ENCODE data around the gene ACOX1.

ACOX1 gene

DNA sequence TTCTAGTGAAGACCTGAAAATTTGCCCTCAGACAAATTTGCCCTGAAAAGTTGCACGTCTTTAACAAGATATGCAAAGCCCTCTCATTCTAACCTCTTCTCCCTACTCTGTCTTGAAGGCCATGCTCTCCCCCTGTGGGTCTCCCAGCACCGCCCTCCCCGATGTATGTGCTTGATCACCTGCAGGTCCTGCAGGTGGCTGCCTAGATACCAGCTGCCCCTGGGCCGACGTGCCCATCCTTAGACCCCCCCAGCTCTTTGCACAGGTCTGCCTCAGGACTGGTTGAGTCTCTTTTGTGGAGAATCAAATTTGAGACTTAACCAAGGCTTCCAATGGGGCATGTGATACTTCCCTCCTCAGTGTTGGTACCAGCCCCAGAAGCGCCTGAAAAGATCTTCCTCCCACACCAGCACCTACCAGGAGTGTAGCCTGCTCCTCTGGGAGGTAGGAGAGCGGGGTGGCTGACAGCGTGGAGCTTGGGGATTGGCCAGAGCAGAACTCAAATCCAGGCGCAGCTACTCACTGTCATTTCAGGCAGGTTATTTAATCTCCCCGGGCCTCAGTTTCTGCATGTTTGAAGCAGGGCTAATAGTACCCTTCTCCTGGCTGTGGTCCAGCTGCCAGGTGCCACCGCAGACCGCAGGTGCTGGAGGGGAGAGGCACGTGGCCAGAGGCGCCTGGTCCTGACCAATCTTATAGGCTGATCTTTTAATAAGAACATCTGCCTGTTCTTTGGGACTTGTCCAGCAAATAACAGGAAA is 69.7 kb downstream of the ACOX1 start:
- no peak for DNase-seq (ENCODE audit: low spot score)

DNA sequence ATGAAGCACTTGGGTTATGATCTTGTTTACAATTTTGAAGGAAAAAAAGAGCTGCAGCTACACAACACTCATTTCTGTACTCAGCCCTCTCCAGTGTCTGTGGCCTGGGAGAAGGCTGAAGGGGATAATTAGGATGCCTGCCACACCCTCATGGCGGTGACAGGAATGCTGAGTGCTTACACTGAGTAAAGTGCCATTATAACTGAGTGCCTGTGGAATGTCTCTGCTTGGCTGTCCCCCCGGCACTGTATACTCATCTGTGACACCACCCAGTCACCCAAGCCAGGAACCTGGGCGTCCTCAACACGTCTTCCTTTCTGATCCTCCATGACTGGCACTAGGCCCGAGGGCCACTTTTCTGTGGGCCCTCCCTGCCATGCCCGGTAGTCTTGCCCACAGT is 70.8 kb downstream of the ACOX1 start:
- no peak for DNase-seq (ENCODE audit: low spot score)

DNA sequence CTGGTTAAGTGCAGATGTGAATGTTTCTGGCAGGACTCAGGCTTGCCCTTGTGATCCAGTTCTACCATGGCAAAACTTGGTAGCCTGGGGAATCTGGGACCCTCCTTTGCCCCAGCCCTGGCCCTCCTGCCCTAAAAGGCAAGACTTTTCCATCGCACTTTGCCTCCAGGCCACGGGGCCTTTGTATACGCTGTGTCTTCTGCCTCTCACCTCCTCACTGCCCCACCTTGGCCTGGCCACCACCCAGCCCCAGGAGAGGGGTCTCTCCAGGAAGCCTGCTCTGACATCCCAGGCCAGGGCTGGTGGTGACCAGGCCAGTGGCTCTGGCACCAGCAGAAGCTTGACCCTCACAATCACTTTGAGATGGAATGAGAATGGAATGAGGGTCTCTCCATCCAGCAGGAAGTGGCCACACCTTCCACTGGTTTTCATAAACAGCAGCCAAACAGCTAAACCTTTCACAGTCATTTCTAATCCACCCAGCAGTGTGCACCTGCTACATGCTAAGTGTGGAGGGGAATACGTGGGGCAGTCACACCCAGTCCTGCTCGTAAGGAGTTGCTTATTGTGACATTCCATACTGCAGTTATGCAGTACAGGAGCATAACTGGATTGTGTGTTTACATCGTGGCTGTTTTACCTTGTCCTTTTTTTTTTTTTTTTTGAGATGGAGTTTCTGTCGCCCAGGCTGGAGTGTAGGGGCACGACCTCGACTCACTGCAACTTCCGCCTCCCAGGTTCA is 72.7 kb downstream of the ACOX1 start:
- DNase-seq (ENCODE audit: low spot score): no peak

DNA sequence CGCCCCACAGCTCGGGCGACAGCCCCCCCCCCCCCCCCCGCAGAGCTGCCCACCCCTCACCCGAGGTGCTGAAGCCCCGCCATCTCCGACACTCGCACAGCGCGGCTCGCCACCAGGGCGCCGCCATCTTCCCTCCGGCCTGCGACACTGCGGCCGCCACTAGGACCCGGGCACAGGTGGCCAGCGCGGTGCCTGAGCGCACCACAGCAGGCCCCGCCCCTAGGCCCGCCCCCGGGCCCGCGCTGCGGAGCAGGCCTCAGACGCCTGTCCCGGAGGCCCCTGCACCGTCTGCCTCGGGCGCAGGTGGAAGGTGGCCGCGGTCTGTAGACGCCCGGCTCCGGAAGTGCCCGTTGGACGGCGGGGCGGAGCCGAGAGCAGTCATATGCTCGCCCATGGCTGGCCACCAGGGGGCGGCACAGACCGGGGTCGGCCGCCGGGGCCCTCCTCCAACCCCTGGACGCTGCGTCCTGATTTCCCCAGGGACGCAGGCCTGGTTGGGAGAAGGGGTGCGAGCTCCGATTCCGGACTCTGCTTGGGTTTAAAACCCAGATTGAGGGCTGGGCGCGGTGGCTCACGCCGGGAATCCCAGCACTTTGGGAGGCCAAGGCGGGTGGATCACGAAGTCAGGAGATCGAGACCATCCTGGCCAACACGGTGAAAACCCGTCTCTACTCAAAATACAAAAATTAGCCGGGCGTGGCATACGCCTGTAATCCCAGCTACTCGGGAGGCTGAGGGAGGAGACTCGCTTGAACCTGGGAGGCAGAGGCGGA is 74.0 kb downstream of the ACOX1 start, which contains the start of gene MRPL38:
Gene MRPL38 (minus strand): TSS at position 136 of the 773 bp plus-strand sequence. CDS start 9 bp downstream, at position 127.
- DNase-seq (ENCODE audit: low spot score): peak; percentile 89

DNA sequence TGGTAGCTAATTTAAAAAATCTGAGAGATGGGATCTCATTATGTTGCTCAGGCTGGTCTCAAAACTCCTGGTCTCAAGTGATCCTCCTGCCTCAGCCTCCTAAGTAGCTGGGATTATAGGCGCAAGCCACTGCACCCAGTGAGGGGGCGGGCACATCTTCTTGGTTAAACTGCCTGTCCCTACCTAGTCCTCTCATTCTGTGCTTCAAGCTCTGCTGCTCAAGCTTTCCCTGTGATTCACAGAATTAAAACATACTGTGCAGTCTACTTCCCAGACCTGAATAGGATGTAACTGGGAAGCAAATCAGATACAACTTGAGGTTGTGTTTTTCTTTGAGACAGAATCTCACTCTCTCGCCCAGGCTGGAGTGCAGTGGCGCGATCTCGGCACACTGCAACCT is 76.6 kb downstream of the ACOX1 start:
- no peak for DNase-seq (ENCODE audit: low spot score)

DNA sequence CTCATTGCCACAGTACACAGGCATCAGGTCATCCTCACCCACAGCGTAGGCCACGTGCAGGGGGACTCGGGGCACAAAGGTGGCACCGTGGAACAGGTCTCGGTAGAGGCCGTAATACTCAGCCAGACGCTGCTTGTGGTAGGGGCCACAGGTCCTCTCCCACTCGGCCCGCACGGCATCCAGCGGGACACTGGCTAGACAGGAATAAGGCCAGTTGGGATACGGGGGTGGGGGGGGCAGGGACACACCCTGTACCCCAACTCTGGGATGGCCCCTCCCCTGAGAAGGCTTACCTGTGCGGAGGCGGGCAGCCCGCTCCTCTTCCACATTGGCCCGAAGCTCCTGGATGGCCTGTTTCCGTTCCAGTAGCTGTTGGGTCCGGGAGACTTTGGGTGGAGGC is 77.2 kb downstream of the ACOX1 start:
- no peak for DNase-seq (ENCODE audit: low spot score)

DNA sequence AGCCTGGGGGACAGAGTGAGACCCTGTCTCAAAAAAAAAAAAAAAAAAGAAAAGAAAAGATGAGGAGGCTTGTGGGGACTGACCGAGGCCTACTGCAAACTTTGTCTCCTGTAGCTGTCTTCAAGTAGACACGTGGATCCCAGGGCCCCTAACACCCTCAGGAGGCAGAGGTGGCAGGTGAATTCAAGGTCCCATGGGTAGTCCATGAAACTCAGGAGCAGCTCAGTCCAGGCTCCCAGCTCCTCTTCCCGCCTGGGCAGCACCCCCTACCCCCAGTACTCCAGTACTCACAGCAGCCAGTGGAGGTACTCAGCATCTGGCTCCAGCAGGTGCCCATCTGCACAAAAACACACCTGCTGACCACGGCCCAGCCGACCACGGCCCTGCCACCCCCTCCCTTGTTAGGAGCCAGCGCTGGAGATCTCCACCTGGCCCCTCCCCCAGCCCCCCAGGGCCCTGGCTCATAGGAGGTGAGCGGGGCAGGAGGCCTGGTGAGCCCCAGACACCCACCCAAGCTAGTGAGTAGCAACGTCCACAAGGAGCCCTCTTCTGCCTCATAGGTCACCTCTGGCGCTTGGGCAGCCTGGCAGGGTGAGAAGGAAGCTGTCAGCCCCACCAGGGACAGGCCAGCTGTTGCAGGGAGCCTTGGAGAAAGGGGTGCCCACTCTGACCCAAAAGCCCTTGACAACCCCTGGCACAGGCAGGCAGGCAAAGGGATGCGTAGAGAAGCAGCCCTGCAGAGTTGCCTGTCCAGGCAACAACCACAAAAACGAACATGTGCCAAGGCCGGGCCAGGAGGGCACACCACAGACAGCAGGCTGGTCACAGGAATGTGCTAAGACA is 78.1 kb downstream of the ACOX1 start:
- no peak for DNase-seq (ENCODE audit: low spot score)

DNA sequence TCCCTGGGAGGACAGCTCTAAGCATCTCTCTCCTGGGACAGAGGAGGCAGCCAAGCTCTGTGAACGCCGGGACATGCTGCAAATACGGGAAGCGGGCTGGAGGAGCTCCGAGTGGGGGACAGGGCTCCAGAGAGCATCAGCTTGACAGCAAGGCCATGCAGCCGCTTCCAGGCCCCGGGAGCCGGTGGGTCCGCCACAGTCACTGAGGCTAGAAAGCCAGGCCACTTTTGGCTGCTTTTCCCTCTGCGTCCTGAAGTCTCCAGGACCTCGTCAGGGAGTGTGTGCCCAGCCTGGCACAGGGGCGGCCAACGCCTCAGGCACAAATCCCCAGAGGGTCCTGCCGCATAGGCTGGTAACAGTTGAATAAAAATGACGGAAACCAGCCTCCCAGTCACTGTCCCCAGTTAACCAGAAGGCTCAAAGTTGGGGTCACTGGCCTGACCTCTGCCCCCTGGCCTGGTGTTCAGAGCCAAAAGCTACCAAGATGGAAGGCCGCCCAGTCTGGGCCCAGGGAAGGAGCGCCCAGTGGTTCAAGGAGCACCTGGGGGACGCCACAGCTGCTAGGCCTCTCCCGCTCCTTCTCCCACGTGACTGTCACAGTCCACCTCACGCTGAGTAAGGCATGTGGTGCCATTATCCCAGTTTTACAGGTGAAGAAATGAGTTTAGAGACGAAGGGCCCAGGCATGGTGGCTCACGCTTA is 79.0 kb downstream of the ACOX1 start:
- DNase-seq (ENCODE audit: low spot score): no peak

DNA sequence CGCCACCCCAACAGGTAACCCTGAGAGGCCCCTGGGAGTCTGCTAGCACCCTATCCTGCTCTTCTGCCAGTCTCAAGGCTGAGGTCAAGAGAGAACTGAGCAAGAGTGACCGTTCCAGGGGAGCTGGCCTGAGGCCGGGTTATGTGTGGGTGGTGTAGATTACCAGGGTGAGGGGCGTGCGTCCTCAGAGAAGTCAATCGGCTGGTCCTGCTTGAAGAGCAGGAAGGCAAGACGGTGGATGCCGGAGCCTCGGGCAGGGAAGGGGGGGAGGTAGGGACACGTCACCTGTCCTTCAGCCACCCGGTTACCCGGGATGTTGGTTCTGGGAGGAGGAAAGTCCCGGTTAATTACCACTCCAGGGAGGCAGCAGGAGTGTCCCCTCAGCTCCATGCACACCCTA is 79.6 kb downstream of the ACOX1 start:
- no peak for DNase-seq (ENCODE audit: low spot score)

DNA sequence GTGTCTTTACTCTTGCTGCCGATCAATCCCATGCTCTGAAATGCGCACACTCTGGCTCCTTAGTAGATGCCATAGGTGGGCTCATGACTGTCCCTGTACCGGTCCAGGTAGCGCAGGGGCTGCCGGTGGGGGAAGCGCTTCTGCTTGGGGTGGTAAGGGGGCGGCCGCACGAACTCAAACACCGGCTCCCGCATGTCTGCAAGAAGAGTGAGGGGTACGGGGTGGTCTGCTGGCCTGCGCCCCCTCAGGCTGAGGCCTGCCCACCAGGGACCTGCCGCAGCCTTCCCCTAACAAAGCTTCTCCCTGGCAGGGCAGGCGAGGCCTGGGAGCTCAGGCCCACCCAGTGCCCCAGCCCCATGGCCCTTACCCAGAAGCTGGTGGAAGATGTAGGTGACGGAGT is 80.2 kb downstream of the ACOX1 start:
- no peak for DNase-seq (ENCODE audit: low spot score)

DNA sequence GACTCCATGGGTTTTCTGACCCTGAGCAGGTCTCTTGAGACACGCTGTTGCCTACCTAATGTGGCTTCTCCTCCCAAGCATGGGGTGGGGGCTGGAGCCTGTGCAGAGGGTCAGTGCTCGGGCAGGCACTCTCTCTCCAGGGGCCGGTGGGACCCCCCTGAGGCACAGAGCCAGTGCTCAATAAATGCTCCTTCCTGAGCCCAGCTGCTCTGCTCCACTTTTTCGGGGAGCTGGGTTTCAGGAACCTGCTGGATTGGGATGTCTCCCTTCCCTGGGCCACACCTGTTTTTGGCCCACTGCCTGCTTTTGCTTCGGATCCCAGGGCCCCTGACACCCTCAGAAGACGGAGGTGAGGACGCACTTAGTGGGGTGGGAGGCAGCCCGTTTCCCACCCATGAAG is 80.9 kb downstream of the ACOX1 start:
- DNase-seq (ENCODE audit: low spot score): no peak

DNA sequence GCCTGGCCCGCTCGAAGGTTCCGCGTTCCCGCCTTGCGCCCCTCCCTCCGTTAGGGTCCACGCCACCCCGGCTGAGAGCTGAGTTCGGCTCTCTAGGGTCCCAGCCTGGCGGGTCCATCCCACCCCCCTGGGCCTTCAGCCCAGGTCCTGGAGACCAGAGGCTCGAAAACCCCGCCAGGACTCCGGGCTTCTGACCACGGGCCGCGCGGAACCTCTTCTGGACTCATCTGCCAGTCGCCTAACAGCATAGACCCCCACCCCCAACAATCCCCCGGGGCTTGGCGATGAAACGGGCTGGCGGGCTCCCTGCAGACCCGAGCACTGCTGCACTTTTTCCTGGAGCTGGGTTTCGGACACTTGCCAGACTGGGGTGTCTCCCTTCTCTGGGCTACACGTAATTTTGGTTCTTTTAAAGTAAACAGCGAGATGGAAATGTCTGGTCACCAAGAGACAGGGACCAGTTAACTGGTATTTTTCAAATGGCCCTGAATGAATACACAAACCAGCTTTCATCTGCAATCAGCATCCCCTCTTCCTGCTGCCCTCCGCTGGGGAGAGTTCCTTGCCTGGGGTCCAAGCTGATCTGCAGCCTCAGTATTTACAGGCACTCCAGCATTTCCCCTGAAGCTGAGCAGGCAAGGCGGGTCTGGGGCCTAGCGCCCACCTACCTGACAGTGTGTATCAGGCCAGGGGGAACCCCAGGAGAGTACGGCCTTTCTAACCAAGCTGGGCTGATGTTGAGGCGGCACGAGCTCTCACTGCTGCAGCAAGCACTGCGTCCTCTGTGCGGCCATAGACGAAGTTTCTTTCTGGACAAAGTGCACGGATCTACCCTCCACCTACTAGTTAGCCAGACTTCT is 81.6 kb downstream of the ACOX1 start:
- DNase-seq (ENCODE audit: low spot score): no peak

DNA sequence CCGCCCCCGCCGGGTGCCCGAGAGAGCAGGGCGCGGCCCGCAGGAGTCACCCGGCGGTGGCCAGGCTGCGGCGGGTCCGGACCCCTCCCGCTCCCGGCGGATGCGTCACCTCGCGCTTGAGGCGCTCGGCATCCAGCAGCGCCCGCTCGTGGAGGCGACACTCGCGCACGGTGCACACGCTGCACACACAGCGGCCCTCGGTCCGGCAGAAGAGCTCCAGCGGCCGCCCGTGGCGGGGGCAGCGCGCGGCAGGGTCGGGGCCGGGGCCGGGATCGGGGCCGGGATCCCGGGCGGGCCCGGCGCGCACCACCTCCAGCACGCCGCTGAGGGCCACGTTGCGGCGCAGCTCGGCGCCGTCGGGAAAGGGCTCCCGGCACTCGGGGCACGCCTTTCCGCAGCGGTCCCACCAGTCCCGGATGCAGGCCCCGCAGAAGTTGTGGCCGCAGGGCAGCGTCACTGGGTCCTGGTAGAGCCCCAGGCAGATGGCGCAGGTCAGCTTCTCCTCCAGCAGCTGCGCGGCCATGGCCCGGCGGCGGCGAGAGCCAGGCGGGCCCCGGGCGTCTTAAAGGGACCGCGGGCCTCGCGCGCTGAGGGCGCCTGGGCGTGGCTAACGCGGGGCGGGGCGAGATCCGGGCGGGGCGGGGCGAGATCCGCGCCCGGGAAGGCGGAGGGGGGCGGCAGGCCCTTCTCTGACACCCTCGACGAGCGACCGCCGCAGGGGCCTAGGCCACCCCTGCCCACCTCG is 82.4 kb downstream of the ACOX1 start, which contains the start of gene TRIM65:
Gene TRIM65 (minus strand): TSS at position 537 of the 745 bp plus-strand sequence. CDS start 14 bp downstream, at position 523.
- DNase-seq (ENCODE audit: low spot score): peak; percentile 73

DNA sequence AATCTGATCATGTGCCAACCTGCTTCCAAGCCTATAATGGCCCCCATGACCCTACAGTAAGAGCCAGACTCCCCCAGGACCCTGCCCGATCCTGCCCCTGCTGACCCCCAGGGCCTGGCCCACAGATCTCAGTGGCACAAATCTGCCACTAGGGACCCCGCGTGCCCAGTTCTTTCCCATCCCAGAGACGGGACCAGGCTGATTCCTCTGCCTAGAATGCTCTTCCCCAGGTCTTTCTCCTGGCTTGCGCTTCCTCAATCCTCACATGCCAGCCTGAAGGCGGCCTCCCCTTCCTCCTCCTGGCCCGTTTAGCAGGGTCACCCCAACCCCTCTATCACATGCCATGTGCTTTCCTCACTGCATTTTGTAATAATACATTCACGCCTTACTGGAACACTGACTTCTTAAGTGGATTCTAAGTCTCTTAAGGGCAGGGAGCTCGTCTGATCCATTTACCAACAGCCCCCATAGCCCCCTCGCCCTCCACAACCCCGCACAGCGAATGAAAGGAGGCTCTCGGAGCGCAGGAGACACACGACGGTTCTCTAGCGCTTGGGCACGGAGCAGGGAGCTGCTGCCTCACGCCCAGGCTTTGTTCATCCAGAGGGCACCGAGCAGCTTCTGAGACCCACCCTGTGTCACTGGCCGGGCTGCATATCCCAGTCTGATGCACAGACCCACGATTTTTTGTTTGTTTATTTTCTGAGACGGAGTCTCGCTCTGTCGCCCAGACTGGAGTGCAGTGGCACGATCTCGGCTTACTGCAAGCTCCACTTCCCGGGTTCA is 83.4 kb downstream of the ACOX1 start:
- no peak for DNase-seq (ENCODE audit: low spot score)

DNA sequence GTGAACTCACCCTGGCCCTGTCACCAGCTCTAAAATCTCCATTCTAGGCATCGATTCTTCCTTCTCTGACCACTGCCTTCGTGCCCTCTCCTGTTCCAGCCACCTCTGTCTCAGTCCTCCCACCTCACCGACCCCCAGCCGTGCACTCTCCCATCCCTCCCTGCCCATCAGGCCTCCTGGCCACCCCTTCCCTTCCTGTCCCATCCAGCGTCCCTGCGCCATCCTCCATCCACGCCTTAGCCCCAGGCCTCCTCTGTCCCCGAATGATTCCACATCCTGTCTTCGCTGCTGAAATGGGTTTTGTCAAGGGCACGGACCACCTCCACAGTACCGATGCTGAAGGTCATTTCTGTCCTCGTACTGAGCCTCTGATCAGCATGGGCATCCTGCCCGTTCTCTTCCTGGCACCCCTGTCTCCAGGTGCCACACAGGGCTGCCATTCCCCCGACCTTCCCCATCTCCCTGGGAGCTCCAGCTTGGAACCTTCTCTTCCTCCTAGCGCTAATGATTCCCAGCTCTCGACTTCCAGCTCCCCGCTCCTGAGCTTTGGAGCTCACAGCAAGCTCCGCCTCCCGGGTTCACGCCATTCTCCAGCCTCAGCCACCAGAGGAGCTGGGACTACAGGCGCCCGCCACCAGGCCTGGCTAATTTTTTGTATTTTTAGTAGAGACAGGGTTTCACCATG is 84.8 kb downstream of the ACOX1 start:
- no peak for DNase-seq (ENCODE audit: low spot score)

DNA sequence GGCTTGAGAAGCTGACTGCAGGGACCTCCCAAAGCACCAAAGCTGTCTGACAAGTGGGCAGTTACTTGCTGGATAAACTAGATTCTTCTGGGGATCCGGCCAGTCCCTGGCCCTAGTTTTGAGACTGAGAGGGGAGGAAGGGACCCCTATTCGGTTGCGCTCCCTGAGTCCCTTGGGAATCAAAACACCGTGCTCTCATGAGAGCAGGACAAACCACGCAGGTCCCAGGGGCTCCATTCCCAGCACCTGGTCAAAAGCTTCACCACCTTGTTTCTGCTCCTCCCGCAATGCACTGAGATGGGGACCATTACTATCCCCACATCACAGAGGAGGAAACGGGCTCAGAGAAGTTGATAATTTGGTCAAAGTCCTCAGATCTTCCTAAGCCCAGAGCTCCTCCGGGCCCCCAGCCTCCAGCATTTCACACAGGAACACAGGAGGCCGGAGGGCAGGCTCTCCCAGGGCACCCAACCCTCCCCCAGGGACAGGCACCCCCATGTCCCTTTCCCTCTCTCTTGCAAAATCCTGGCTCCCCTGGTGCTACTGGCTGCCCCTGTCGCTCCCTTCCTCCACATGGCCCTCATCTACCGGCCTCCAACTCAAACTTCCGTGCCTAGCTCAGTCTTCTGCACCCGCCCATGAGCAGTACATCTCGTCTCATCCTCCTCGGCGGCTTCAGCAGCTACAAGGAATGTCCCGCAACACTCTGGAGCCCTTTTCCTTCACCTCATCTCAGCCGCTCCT is 85.5 kb downstream of the ACOX1 start:
- no peak for DNase-seq (ENCODE audit: low spot score)

DNA sequence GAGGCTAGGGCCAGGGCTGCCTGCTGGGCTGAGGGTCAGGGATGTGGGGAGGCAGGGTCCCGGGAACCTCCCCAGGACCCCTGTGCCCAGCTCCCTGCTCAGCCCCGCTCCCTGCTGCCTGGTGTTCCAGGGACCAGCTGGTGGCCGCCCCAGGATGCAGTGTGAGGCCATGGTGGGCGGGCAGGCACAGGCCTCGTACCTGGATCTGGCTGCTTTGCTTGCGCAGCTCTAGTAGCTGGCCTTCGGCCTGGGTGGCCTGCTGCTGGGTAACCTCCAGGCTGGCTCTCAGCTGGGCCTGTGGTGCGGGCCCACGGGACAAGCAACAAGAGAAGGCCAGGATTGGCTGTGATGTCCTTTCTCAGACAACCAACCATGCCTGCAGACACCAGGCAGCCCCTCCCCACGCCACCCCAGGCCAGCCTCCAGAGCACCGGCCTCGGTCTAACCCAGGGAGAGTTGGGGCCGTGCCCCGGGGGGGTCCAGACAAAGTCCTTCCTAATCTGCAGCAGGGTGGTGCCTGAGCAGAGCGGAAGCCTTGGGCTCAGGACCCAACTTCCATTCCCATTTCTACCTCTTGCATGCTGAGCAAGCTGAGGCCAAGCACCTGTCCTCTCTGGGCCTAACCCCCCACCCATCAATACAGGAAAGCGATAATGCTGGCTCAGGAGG is 86.3 kb downstream of the ACOX1 start:
- no peak for DNase-seq (ENCODE audit: low spot score)
